ENCODE results near the gene SLC24A3.

- TF ChIP-seq CTCF (IDR thresholded peaks at IDR 0.05) (no peak), POLR2A (IDR thresholded peaks at IDR 0.05) (no peak), EP300 (IDR thresholded peaks at IDR 0.05) (no peak), POLR2AphosphoS5 (IDR thresholded peaks at IDR 0.05) (no peak)
These were observed 344.8 kb downstream of the SLC24A3 start for GRCh38 chr20:19557291-19557690.

Data from suprapubic skin (tissue), 4 donors.